A172 (cell line): ENCODE measurements around the gene GMIP. TPM values are rescaled to one million over a fixed set of nuclear protein-coding genes. Genes with fewer than 3 reads are reported as not detected.
"Not testable (repeated sequence)": the region's sequence is repeated elsewhere in the genome, so short reads cannot be mapped to it uniquely, and the experiment has no call there.

Experiments used
- DNase-seq: peaks from one replicate; pipeline ENCODE4 v3.0.0-alpha.2; 2015; ENCODE audit warnings: low spot score
- total RNA-seq: library from RNA; depleted of rRNA; stranded (reverse); fragments of >200 nt; shearing (Covaris generic); gene quantifications from 2 replicates; pipeline ENCODE4 v1.2.3, GENCODE V29; 2014

The GMIP gene
- total RNA-seq, 1 experiment from 2014 or later = 12.0 TPM

- peak; percentile 92 for DNase-seq
These were observed 37.4 kb downstream of the GMIP start for GRCh38 chr19:19606021-19606420.

GRCh38 chr19:19602713-19603324 is 40.6 kb downstream of the GMIP start:
- no peak for DNase-seq

GRCh38 chr19:19602136-19602712 is 41.2 kb downstream of the GMIP start:
- no peak for DNase-seq

DNA sequence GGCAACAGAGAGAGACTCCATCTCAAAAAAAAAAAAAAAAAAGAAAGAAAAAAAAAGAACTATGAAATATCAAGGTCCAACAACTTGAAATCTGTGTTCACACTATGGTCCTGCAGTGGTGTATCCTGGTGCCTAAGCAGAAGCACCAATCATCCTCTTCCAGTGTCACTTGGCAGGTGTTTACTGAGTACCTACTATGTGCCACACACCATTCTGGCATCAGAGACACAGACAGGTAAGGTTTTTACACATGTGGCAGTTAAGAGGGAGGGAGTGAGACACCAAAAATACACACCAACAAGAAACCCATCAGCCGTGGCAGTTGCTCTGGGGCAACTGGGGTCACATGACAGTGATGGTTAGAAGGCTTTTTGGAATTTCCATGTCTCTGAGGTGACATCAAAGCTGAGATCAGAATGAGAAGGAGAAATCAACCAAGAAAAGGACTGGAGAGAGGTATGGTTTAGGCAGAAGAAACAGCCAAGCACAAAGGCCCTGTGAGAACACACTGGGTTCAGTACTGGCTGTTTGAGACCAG is 42.6 kb downstream of the GMIP start:
- DNase-seq = no peak

DNA sequence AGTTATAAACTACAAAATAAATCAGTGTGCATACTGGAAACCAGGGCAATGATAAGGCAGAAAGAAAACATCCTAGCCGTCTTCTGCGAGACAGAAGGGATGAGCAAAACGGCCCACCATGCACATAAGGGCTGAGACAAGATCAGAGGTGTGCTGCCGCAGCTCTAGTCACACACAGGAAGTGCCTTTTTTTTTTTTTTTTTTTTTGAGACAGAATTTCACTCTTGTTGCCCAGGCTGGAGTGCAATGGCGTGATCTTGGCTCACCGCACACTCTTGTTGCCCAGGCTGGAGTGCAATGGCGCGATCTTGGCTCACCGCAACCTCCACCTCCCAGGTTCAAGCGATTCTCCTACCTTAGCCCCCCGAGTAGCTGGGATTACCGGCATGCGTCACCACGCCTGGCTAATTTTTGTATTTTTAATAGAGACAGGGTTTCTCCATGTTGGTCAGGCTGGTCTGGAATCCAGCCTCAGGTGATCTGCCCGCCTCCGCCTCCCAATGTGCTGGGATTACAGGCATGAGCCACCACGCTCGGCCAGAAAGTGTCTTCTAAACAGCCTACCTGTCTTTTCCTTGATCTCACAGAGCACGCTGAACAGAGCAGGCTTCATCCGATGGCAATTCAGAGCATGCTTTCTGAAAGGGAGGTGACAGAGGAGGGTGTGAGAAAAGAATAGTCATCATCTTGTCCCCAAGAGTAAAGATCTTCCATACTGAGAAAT is 44.6 kb downstream of the GMIP start:
- not testable (repeated sequence) for DNase-seq

DNA sequence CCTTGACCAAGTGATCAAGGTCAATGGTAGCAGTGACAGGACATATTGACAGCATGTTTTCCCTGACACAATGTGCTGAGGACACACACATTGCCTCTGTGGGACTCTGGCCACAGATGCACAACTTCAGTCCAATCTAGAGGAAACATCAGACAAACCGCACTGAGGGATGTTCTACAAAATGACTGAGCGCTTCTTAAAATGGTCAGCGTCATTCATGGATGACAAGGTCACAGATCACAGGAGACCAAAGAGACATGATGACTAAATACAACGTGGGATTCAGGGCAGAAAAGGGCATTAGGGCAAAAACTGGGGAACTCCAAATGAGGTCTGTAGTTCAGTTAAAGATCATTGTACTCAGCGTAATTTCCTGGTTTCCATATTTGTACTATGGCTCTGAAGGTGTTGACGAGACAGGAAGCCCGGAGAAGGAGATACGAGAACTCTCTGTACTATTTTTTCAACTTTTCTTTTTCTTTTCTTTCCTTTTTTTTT is 45.6 kb downstream of the GMIP start:
- no peak for DNase-seq

- peak; percentile 47 for DNase-seq
These were observed 48.2 kb downstream of the GMIP start for GRCh38 chr19:19595171-19595701.

- no peak for DNase-seq
These were observed 49.1 kb downstream of the GMIP start for GRCh38 chr19:19594381-19594780.

GRCh38 chr19:19592690-19593089 is 50.8 kb downstream of the GMIP start:
- DNase-seq = no peak

GRCh38 chr19:19591133-19591825 is 52.2 kb downstream of the GMIP start:
- peak; percentile 98 for DNase-seq

DNA sequence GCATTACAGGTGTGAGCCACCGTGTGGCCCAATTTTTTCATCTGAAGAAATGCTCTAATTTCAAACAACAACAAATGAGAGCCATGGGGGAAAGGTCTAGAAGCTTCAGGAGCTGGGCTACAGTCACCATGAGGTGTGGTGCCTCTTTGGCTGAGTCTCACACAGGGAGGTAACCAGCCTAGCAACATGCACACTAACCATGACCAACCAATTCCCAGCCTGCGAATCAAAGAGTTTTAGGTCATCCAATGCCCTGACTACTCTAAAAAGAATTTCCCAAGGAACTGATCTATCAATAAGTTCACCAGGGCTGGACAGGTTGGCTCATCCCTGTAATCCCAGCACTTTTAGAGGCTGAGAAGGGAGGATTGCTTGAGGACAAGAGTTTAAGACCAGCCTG is 54.9 kb downstream of the GMIP start:
- peak; percentile 28 for DNase-seq

GRCh38 chr19:19587771-19588170 is 55.7 kb downstream of the GMIP start:
- no peak for DNase-seq

DNA sequence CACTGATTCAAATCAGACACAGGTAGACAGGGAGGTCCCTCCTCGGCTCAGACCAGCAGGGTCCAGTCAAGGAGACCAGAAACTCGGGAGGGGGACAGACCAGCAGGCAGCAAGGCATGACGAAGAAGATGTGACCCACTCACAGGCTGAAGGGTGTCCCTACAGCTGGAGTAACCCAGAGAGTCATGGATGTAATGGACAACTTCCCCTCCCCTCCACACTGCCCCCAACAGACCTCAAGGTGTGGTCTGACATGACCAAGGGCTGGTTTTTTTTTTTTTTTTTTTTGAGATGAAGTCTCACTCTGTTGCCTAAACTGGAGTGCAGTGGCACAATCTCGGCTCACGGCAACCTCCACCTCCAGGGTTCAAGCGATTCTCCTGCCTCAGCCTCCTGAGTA is 59.1 kb downstream of the GMIP start:
- DNase-seq = no peak

DNA sequence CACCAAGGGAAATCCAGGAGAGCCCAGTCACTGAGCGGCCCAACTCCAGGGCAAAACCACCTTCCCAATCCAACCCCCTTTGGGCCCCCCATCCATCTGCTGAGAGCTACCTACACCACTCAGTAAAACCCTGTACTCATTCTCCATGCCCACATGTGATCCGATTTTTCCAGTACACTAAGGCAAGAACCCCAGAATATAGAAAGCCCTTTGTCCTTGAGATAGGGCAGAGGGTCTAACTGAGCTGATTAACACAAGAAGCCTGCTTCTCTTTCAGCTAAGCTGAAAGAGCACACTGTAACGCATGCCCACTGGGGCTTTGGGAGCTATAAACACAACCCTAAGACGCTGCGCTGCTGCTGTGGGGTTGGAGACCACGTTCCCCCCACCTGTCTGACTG is 61.0 kb downstream of the GMIP start:
- no peak for DNase-seq

DNA sequence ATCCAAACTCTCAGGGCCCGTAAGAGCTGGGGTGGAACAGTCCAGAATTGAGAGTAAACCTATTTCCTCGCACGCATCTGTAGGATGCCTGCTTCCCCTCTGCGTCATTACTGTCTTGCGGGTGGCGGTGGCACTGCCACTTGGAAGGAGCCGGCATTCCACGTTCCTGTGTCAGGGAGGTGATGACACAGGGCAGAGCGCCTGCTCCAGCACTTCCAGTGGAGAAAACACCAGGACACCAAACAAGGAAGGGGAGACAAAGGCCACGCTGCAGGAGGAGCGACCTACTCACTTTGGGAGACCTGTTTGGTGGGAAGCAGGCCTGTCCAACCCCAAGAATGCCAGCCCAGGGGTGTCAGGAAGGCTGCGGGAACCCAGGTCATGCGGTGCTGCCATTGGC is 62.1 kb downstream of the GMIP start:
- no peak for DNase-seq

- no peak for DNase-seq
These were observed 63.0 kb downstream of the GMIP start for GRCh38 chr19:19580418-19580817.

DNA sequence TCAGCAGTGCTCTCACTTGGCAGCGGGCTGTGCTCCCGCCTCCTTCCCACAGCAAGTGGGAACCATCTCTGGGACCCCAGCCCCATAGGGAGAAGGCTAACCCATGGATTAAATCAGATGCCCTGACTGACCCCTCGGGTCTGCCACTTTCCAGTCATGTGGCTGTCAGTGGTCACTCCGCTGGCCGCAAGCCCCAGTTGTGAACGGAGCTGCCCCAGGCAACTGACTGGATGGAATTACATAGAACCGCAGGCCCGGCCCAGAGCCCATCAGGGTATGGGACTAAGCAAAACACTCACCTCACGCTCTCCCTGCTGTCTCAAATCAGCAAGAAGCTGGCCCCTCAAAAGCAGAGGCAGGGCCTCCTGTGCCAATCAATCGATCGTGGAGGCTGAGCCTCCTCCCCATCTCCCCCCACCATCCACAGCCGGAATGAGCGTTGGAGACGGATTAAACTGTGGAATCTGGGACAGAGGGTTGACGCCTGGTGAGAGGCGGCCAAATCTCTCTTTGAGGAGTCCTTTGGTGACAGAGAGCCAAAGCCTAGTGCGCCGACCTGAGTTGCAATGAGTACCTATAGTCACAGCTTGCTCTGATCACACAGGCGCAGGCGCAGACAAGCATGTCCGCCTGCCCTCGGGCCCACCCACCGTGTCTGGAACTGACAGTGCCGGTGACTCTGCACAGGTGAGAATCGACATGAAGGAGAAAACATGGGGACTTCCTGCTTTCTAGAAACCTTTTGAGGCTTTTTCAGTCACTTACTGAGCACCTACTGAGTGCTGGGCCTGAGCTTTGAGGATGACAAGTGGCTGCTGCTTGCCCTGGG is 63.7 kb downstream of the GMIP start:
- DNase-seq = no peak
